Panc1 (cell line): ENCODE results near the gene TSHR. TPM values are rescaled to one million over a fixed set of nuclear protein-coding genes. Genes with fewer than 3 reads are reported as not detected.

Source experiments
- ATAC-seq: fragments of 200-7000 bp; cut with Tn5 transposase; 2 replicates; pipeline ENCODE4 v1.9.1; 2020; ENCODE audit warnings: mild to moderate bottlenecking, moderate library complexity
- BruUV-seq: library from RNA; stranded (reverse); fragments of 400-500 nt; replicated peaks from 2 replicates; lab custom pipeline; 2021; lab: Mats Ljungman, UMichigan
- CTCF ChIA-PET: fragments of 300-600 bp; sonication (Branson Sonifier 250); formaldehyde crosslinking; loops from one replicate; lab custom pipeline; 2022; ENCODE audit warnings: antibody characterized with exemption; lab: Charles Lee
- POLR2A ChIA-PET: fragments of 300-600 bp; sonication (Branson Sonifier 250); formaldehyde crosslinking; loops from one replicate; lab custom pipeline; 2022; ENCODE audit warnings: antibody characterized with exemption; lab: Charles Lee
- DNase-seq: peaks from one replicate; pipeline ENCODE4 v3.0.0-alpha.2; 2010; ENCODE audit warnings: low read depth, low spot score
- H3K27ac ChIP-seq: 2 replicates; pipeline ENCODE4 v1.5.1; 2011; ENCODE audit warnings: mild to moderate bottlenecking, low read length, inconsistent platforms
- H3K27me3 ChIP-seq: fragments of 200-500 bp; sonication (Bioruptor generic); 2 replicates; pipeline ENCODE4 v1.6.0; 2014; ENCODE audit warnings: low read length, inconsistent platforms; ENCODE audit not compliant: control insufficient read depth, insufficient read depth
- H3K36me3 ChIP-seq: fragments of 200-500 bp; sonication (Bioruptor generic); 2 replicates; pipeline ENCODE4 v1.5.1; 2014; ENCODE audit warnings: inconsistent platforms, mild to moderate bottlenecking, low read length, moderate library complexity; ENCODE audit not compliant: control insufficient read depth, insufficient read depth
- H3K4me1 ChIP-seq: 2 replicates; pipeline ENCODE4 v1.5.1; 2011; ENCODE audit warnings: inconsistent platforms, mild to moderate bottlenecking, low read length, moderate library complexity; ENCODE audit not compliant: control insufficient read depth, insufficient read depth
- H3K4me3 ChIP-seq, 2 experiments: 2 replicates each; pipeline ENCODE4 v1.5.1; 2011 to 2012; ENCODE audit warnings: low read depth in 2 of 2, low read length in 2 of 2, mild to moderate bottlenecking in 2 of 2, inconsistent platforms in 1 of 2, moderate library complexity in 1 of 2
- H3K9me3 ChIP-seq: fragments of 200-500 bp; sonication (Bioruptor generic); 2 replicates; pipeline ENCODE4 v1.5.1; 2014; ENCODE audit warnings: low read depth, mild to moderate bottlenecking, inconsistent platforms, low read length, moderate library complexity; ENCODE audit not compliant: control insufficient read depth, insufficient read depth
- CTCF ChIP-seq: fragments of 450-650 bp; IDR thresholded peaks from 2 replicates; pipeline ENCODE4 v1.5.1; 2017; ENCODE audit warnings: mild to moderate bottlenecking
- POLR2AphosphoS5 ChIP-seq: IDR thresholded peaks from 2 replicates; pipeline ENCODE4 v1.6.1; 2012; ENCODE audit warnings: mild to moderate bottlenecking, low read depth, low read length, moderate library complexity
- REST ChIP-seq, 2 experiments: IDR thresholded peaks; 2 replicates each; pipeline ENCODE4 v1.6.1; 2011 to 2012; ENCODE audit warnings: low read depth in 2 of 2, control low read depth in 1 of 2, low read length in 1 of 2, mild to moderate bottlenecking in 1 of 2, moderate library complexity in 1 of 2; ENCODE audit not compliant: insufficient read depth in 1 of 2
- SIN3A ChIP-seq: IDR thresholded peaks from 2 replicates; pipeline ENCODE4 v1.6.1; 2012; ENCODE audit warnings: low read depth, mild to moderate bottlenecking, low read length, moderate library complexity, borderline replicate concordance; ENCODE audit not compliant: insufficient read depth
- TCF7L2 ChIP-seq: IDR thresholded peaks from 2 replicates; pipeline ENCODE4 v1.6.1; 2011; ENCODE audit warnings: mild to moderate bottlenecking, low read depth, low read length, inconsistent platforms
- in situ Hi-C: cut with HindIII; loops from 2 replicates; pipeline ENCODE4 v1.10.0; 2016; ENCODE audit warnings: low sequenced_read_pairs, low pct_unique_long_range_greater_than_20kb
- intact Hi-C: fragments of 100-400 bp; cut with micrococcal nuclease; formaldehyde crosslinking; loops from one replicate; pipeline ENCODE4 v1.10.0; 2022; ENCODE audit not compliant: unreplicated experiment
- total RNA-seq: library from RNA; stranded (reverse); gene quantifications from one replicate; pipeline ENCODE4 v1.2.1, GENCODE V29; 2021; ENCODE audit not compliant: unreplicated experiment

TSHR gene
- total RNA-seq, 1 experiment from 2014 or later: not detected

- ChIA-PET POLR2A (no interaction called here), CTCF (no interaction called here)
- H3K36me3 ChIP-seq: no peaks in the 10 kb centered on the region
- no peak overlapping the region for H3K4me3 ChIP-seq
- no peaks in the 10 kb centered on the region for H3K27me3 ChIP-seq
- no peak for ATAC-seq
- no peaks in the 10 kb centered on the region for H3K4me1 ChIP-seq
- H3K27ac ChIP-seq: no peak overlapping the region
- DNase-seq: no peak
- TF ChIP-seq TCF7L2 (no peak), REST (IDR thresholded peaks at IDR 0.05; ENCODE audit: insufficient read depth in 1 of 2, low read depth in 2 of 2, low read length in 1 of 2) (no peak), CTCF (no peak), POLR2AphosphoS5 (no peak), SIN3A (no peak)
- BruUV-seq: no TSS peak
- H3K9me3 ChIP-seq: no peaks in the 10 kb centered on the region
- intact Hi-C loops: no loop called here
- in situ Hi-C loops: no loop called here
Measured at GRCh38 chr14:81123811-81124210, 168.4 kb downstream of the TSHR start.

GRCh38 chr14:81125536-81125935 lies 170.1 kb downstream of the TSHR start:
- no peak overlapping the region for H3K27ac ChIP-seq
- intact Hi-C loops (no loop called here), in situ Hi-C loops (no loop called here)
- no TSS peak for BruUV-seq
- no peaks in the 10 kb centered on the region for H3K4me1 ChIP-seq
- H3K4me3 ChIP-seq: no peak overlapping the region
- TF ChIP-seq CTCF (no peak), REST (IDR thresholded peaks at IDR 0.05; ENCODE audit: insufficient read depth in 1 of 2, low read depth in 2 of 2, low read length in 1 of 2) (no peak), POLR2AphosphoS5 (no peak), SIN3A (no peak), TCF7L2 (no peak)
- POLR2A ChIA-PET: no interaction called here
- CTCF ChIA-PET: no interaction called here
- DNase-seq (no peak), ATAC-seq (no peak)
- H3K9me3 ChIP-seq: no peaks in the 10 kb centered on the region
- H3K36me3 ChIP-seq: no peaks in the 10 kb centered on the region
- no peaks in the 10 kb centered on the region for H3K27me3 ChIP-seq
